Nephron progenitor cell (in vitro differentiated cells): ENCODE measurements around the gene SCN11A.
A peak's percentile ranks its signal among the peaks of the same experiment; 100 is the strongest.

ENCODE experiments used
- DNase-seq: peaks from one replicate; pipeline ENCODE4 v3.0.0; 2021
- H3K27ac Mint-ChIP-seq: 2 replicates; pipeline ENCODE4 v1.8.0; 2021; ENCODE audit warnings: mild to moderate bottlenecking, moderate library complexity, mixed read lengths
- H3K27me3 Mint-ChIP-seq: 2 replicates; pipeline ENCODE4 v1.8.0; 2021; ENCODE audit warnings: mild to moderate bottlenecking, low read depth, mixed read lengths; ENCODE audit not compliant: poor library complexity
- H3K36me3 Mint-ChIP-seq: 2 replicates; pipeline ENCODE4 v1.8.0; 2021; ENCODE audit warnings: low read depth, mixed read lengths
- H3K4me1 Mint-ChIP-seq: 2 replicates; pipeline ENCODE4 v1.8.0; 2021; ENCODE audit warnings: mixed read lengths
- H3K4me3 Mint-ChIP-seq: 2 replicates; pipeline ENCODE4 v1.8.0; 2021; ENCODE audit warnings: mild to moderate bottlenecking, moderate library complexity, mixed read lengths
- H3K9me3 Mint-ChIP-seq: 2 replicates; pipeline ENCODE4 v1.8.0; 2021; ENCODE audit warnings: mild to moderate bottlenecking, moderate library complexity, mixed read lengths
- CTCF ChIP-seq: fragments of 200-600 bp; sonication (generic); IDR thresholded peaks from 2 replicates; pipeline ENCODE4 v1.5.0; 2021; ENCODE audit warnings: antibody characterized with exemption

Gene SCN11A

GRCh38 chr3:39090922-39091321 lies 39.2 kb upstream of the SCN11A start:
- Mint-ChIP-seq H3K27ac (no peak overlapping the region), H3K27me3 (no peaks in the 10 kb centered on the region), H3K4me3 (no peak overlapping the region), H3K4me1 (no peaks in the 10 kb centered on the region), H3K36me3 (peaks cover 73% of the 10 kb centered on the region), H3K9me3 (no peaks in the 10 kb centered on the region)
- TF ChIP-seq CTCF: no peak
- no peak for DNase-seq

GRCh38 chr3:39088889-39089288 lies 37.1 kb upstream of the SCN11A start:
- no peak for DNase-seq
- Mint-ChIP-seq H3K9me3 (no peaks in the 10 kb centered on the region), H3K36me3 (peaks cover 68% of the 10 kb centered on the region), H3K27me3 (no peaks in the 10 kb centered on the region), H3K4me3 (no peak overlapping the region), H3K27ac (no peak overlapping the region), H3K4me1 (no peaks in the 10 kb centered on the region)
- no peak for TF ChIP-seq CTCF

- peak overlapping the region; percentile 59 for H3K27ac Mint-ChIP-seq
Observed at GRCh38 chr3:39088456-39088855, 36.7 kb upstream of the SCN11A start.

GRCh38 chr3:39086144-39086543 lies 34.4 kb upstream of the SCN11A start:
- Mint-ChIP-seq H3K9me3 (no peaks in the 10 kb centered on the region), H3K4me1 (no peaks in the 10 kb centered on the region), H3K27me3 (peaks cover 3% of the 10 kb centered on the region), H3K27ac (no peak overlapping the region), H3K36me3 (peaks cover 73% of the 10 kb centered on the region), H3K4me3 (no peak overlapping the region)
- no peak for DNase-seq
- TF ChIP-seq CTCF: no peak

More at GRCh38 chr3:39088456-39088855, 36.7 kb upstream of the SCN11A start:
- Mint-ChIP-seq H3K9me3 (no peaks in the 10 kb centered on the region), H3K36me3 (peaks cover 69% of the 10 kb centered on the region), H3K27me3 (no peaks in the 10 kb centered on the region), H3K4me1 (no peaks in the 10 kb centered on the region), H3K4me3 (no peak overlapping the region)
- no peak for TF ChIP-seq CTCF
- no peak for DNase-seq

GRCh38 chr3:39082666-39083313 lies 31.0 kb upstream of the SCN11A start:
- H3K27me3 Mint-ChIP-seq: peaks cover 3% of the 10 kb centered on the region
- no peaks in the 10 kb centered on the region for H3K4me1 Mint-ChIP-seq
- H3K4me3 Mint-ChIP-seq: no peak overlapping the region
- TF ChIP-seq CTCF: no peak
- no peaks in the 10 kb centered on the region for H3K9me3 Mint-ChIP-seq
- peak overlapping the region; percentile 8 for H3K27ac Mint-ChIP-seq
- DNase-seq: no peak
- peaks cover 81% of the 10 kb centered on the region for H3K36me3 Mint-ChIP-seq

- peaks cover 86% of the 10 kb centered on the region for H3K36me3 Mint-ChIP-seq
- no peak for TF ChIP-seq CTCF
- no peak overlapping the region for H3K4me3 Mint-ChIP-seq
- peaks cover 5% of the 10 kb centered on the region for H3K27me3 Mint-ChIP-seq
- H3K27ac Mint-ChIP-seq: no peak overlapping the region
- DNase-seq: no peak
- peaks cover under 1% of the 10 kb centered on the region for H3K9me3 Mint-ChIP-seq
- no peaks in the 10 kb centered on the region for H3K4me1 Mint-ChIP-seq
Observed at GRCh38 chr3:39080026-39080425, 28.3 kb upstream of the SCN11A start.
